Right renal pelvis (tissue), 4 donors: Measurements from ENCODE around the gene GUK1. TPM values are rescaled to one million over a fixed set of nuclear protein-coding genes. Genes with fewer than 3 reads are reported as not detected.

Experiments used
- DNase-seq, 4 donors: peaks; one replicate each; pipeline ENCODE4 v3.0.0-alpha.2; 2013; ENCODE audit warnings: low read depth in 4 of 4, low spot score in 3 of 4, missing footprints in 1 of 4
- polyA plus RNA-seq, 4 donors: library from polyadenylated mRNA; unstranded; fragments of 120-200 nt; gene quantifications; one replicate each; pipeline ENCODE4 v1.2.1, GENCODE V29; 2013; ENCODE audit not compliant: insufficient read length in 4 of 4

Gene GUK1, protein sequence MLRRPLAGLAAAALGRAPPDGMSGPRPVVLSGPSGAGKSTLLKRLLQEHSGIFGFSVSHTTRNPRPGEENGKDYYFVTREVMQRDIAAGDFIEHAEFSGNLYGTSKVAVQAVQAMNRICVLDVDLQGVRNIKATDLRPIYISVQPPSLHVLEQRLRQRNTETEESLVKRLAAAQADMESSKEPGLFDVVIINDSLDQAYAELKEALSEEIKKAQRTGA
- 100 to 1,000 TPM in 2 of 4 donors, 10 to 100 TPM in 2; 99.3 to 181 (median 101) TPM for polyA plus RNA-seq

DNA sequence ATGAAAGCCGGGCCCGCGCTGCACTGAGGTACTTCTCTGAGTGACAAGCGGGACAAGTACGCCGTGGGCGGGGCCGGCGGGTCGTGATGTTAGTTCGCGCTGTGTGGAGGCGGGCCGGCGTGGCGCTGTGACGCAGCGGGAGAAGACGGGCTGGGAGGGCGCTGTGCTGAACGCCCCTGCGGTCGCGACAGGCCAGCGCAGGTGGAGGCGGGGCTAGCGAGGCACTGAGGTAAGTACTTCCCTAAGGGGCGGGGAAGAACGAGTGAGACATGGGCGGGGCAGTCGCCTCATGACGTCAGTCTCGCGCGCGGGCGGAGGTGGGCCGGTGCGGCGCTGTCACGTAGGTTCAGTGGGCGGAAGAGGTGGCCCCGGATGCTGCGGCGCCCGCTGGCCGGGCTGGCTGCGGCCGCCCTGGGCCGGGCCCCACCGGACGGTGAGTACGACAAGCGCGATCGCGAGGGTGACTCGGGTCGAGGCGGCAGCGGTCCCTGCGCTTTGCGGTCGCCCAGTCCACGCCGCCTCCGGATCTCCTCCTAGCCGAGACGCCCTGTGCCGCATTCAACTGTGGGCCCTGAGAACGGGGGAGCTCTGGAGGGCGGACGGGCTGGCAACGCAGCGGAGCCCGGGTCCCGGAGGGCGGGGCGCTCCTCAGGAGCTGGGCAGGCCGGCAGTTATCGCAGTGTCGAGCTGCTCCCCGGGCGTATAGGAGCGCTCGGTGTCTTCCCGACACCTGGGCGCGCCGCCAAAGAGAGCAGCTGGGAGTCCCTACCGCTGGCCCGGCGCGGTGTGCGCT lies at the start of gene GUK1:
GUK1 (plus strand) TSS at position 349 of the 793 bp plus-strand sequence; CDS start at position 373, 24 bp downstream.
- DNase-seq = peak; percentile 94 to 96 (median 94)

DNA sequence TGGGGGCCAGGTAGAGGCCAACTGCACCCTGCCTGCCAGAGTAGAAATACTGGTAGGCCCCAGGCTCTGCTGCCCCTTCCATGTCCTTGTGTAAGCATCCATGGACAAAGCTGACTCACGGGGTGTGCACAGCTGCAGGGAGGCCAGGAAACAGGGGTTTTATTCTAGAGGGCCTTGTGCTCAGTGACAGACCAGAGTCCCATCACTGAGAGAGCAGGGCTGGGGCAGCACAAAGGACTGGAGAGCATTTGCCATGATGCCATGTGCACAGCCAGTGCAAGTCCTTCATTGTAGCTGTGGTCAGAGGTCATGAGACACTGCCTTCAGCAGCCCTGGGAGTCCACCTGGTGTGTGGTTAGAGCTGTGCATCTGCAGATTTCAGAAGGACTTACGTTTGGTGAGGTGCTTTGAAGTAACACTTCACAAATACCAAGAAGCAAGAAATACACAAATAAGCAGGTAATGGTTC lies 49.4 kb upstream of the GUK1 start:
- no peak for DNase-seq

DNA sequence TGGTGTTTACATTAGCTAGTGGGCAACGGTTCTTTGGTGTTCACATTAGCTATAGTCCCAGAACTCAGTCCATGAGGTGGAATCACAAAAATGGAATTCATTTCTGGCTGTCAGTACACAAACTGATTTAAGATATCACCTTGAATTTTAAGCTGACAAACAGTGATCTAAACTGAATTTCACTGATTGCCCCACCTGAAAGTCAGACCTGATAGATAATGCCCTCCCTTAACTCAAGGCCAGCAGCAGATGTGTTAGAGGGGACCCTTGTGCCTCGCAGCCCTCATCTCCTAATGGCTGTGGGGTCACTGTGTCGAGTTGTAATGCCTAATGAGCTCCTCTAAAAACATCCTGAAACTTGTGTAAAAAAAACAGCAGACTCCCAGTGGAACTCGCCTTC lies 49.0 kb upstream of the GUK1 start:
- no peak for DNase-seq

DNA sequence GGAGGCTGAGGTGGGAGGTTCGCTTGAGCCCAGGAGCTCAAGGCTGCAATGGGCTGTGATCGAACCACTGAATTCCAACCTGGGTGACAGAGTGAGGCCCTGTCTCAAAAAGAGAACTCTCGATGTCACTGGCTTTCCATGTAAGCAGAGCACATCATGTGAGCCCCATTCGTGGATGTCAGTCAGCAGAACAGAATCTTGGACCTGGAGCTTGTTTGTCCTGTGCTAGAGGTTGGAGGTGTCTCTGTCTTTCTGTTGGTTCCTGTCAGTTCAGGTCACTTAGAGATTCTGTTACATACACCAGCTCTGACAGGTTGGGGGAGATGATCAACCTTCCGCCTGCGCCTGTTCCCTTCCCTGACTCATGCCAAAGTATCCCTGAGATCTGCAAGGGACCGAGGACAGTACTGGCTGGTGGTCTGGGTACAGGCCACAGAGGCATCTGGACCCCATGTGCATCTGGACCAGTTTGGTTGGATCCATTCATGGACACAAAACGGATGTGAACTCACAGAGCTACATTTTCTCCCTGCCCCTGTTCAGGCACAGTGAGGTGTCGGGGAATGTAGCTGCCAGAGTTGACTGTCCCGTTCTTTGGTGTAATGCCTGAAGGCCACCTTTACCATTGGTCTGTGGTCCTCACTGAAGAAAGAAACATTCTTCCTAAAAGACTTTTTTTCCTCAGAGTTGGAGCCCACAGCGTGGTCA lies 47.6 kb upstream of the GUK1 start:
- no peak for DNase-seq

DNA sequence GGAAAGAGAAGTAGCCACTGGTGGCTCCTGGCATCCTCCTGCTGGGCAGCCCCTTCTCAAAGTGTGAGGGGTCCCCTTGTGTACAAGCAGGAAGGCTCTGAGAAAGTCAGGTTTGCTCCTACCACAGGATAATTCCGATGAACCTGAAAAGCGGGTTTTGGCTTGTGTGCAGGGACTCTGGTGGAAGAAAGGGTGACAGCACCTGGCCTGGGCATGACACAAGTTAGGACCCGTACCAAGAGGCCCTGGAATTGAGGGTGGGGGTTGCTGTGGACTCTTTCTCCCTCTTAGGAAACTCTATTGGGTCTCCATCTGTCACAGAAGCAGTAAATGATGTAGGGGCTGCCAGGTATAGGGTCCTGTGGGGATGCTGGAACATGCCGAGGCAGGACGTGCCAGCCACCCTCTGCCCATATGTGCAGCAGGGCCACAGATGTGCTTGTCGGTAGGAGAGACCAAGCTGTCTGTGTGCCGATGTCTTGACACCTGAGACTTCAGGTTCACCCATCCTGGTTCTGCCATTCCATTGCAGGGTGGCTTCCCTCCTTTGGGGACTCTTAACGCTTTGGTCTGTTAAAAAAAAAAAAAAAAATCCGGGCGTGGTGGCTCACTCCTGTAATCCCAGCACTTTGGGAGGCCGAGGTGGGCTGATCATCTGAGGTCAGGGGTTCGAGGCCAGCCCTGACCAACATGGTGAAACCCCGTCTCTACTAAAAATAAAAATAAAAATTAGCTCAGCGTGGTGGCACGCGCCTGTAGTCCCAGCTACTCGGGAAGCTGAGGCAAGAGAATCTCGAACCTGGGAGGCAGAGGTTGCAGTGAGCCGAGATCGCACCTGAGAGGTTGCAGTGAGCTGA lies 46.8 kb upstream of the GUK1 start:
- no peak for DNase-seq

DNA sequence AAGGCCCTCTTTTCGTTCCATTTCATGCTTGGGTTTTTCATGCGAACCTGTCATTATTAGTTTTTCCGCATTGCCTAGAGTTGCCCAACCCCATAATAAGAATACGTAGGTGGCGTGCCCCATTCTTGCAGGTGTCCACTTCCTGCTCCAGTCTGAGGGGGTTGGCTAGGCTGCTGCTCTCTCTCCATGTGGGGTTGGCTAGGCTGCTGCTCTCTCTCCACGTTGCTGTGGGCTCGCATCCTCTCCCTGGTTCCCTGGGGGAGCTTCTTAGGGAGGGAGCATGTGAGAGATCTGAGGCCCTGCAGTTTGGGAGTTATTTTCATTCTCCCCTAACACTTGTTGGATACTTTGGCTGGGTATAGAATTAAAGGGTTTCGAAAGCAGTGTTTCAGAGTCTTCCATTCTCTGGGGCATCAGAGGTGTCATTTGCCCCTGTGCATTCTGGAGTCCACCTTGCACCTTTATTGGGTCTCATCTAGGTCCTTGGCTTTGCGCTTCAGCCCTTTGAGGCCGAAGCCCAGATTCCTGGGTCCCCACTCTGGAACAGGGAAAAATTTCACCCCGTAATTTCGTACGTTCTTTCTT lies 45.6 kb upstream of the GUK1 start:
- no peak for DNase-seq

DNA sequence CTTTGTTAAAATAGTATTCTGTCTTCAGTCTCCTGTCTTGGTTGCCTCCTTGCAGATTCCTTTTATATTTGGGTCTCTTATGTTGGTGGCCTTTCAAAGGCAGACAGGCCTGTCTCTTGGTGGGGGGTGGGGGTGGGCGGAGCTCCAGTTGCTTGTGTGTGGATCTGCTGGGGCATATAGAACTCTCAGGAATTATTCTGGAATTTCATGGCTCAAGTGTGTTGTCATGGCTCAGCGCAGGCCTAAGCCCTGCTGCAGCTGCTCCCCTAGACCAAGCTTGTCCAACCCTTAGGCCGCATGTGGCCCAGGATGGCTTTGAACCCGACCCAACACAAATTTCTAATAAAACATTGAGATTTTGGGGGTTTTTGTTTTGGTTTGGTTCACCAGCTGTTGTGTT lies 44.9 kb upstream of the GUK1 start:
- no peak for DNase-seq

DNA sequence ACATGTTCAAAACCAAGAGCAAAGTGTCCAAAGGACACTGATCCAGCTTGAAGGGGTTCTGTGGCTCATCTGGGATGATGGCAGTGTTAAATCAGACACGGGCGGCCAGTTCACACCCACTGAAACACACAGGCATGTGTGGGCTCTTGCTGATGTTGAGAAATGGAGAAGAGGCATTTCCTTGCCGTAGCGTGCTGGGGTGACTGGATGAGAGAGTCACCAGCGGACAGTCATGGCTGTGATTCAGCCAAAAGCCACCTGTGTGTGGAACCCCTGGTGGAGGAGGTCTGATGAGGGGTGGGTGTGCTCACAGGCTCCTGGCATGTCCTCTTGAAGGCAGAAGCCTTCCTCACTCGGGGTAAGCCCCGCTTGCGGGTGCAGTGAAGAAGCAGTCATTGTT lies 44.1 kb upstream of the GUK1 start:
- no peak for DNase-seq

DNA sequence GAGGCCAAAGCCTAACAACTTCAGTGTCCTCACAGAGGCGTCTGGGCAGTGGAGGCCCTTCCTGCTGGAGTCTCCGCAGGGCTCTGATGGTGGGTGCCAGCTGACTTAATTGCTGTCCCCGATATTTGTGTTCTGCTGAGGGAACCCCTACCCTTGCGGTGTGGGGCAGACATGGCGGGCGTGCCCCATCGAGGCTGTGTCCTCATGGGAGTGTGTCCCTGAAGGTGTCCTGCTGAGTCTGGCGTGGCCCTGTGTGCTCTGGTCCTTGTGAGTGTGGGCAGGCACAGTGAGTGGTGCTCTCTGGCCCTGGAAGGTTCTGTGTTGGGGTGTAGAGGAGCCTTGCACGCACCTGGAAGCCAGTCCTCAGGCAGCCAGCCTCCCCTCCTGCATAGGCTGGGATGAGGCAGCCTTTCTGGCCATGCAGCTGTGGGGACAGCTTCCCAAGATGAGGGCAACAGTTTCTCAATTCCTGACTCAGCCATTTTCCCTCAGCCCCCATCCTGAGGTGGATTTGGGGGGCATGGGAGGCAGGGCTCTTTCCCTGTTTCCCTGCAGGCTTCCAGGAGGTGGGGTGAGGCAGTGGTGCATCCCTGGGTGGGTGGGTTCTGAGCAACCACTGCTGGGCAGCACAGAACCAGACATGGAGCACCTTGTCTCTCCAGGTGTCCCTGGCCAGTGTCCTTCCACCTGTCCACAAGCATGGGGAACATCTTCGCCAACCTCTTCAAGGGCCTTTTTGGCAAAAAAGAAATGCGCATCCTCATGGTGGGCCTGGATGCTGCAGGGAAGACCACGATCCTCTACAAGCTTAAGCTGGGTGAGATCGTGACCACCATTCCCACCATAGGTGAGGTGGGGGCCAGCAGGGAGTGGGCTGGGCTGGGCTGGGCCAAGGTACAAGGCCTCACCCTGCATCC lies 43.4 kb upstream of the GUK1 start:
- no peak for DNase-seq

DNA sequence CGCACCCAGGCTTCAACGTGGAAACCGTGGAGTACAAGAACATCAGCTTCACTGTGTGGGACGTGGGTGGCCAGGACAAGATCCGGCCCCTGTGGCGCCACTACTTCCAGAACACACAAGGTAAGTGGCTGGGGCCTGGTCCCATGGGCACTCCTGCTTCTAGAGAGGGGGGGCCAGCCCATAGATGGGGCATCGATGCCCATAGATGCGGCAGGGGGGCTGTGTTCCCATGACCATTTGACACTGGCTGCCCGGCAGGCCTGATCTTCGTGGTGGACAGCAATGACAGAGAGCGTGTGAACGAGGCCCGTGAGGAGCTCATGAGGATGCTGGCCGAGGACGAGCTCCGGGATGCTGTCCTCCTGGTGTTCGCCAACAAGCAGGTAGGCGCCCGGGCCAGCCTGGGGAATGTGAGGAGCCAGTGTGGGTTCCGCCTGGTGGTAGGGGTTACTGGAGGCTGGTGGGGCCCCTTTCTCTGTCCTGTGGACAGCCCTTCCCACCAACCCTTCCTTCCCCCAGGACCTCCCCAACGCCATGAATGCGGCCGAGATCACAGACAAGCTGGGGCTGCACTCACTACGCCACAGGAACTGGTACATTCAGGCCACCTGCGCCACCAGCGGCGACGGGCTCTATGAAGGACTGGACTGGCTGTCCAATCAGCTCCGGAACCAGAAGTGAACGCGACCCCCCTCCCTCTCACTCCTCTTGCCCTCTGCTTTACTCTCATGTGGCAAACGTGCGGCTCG lies 42.6 kb upstream of the GUK1 start:
- no peak for DNase-seq

DNA sequence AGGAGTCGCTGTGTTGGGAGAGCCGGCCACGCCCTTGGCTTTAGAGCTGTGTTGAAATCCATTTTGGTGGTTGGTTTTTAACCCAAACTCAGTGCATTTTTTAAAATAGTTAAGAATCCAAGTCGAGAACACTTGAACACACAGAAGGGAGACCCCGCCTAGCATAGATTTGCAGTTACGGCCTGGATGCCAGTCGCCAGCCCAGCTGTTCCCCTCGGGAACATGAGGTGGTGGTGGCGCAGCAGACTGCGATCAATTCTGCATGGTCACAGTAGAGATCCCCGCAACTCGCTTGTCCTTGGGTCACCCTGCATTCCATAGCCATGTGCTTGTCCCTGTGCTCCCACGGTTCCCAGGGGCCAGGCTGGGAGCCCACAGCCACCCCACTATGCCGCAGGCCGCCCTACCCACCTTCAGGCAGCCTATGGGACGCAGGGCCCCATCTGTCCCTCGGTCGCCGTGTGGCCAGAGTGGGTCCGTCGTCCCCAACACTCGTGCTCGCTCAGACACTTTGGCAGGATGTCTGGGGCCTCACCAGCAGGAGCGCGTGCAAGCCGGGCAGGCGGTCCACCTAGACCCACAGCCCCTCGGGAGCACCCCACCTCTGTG lies 41.7 kb upstream of the GUK1 start:
- DNase-seq = no peak

DNA sequence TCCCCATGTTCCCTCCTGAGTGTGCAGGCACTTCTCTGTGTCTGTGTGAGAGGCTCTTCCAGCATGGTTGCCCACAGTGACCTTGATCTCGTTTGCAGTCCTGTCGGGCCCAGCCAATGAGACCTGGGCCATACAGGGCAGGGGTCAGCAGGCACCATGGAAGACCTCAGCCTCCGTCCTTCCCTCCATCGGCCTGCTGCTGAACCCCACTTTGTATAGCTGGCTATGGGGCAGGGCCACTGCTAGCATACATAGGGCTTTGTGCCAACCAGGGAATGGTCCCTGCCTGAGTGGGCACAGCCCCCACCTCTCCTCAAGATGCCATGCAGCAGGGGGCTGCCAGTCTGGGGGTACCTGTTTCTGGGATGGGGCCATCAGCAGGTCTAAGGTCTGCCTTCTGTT lies 40.7 kb upstream of the GUK1 start:
- no peak for DNase-seq

DNA sequence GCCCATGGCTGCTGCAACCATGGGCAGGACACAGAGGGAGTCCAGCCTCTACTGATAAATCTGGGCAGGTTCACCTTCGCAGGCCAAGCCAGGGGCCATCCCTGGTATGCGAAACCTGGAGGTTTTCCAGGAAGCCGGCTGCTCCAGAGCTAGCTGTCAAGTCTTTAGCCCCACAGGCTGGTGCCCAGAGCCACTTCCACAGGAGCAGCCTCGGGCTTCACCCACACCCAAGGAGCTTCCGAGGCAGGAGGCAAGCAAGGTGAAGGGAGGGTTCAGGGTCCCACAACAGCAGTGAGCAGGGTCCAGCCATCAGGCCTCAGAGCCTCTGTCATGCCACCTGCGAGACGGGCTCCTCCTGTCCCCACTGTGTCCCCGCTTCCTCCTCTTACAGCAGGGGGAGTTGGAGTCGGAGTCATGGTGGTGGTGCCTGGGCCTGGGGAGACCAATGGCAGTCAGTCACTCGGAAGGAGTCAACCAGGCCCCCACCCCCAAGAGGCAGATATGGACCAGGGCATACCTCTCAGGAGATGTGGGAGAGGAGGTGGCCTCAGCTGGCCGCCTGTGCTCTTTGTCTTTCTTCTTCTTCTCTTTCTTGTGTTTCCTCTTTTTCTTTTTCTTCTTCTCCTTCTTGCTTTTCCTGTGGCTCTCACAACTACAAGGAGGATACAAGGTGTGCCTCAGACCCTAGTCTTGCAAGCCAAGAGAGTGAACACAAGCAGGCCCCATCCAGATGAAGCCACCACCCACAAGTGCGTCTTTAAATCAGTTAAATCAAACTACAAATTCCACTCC lies 39.1 kb upstream of the GUK1 start:
- no peak for DNase-seq

DNA sequence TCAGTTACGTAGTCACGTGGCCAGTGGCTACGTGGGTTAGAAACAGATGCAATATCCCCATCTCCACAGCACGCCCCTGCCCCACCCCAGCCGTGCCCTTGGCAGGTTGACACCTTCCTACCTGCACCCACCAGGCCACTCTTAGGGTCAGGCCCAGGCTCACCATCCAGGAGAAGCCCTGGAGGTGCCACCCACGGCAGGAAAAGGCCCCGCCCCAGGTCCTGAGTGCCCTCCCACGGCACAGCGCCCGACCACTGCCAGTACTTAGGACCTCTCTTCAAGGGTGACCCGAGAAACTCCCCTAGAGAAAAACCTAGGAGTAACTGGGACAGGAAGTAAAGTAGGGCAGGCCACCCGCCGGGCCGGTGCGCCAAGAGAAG lies 38.5 kb upstream of the GUK1 start:
- DNase-seq = no peak

DNA sequence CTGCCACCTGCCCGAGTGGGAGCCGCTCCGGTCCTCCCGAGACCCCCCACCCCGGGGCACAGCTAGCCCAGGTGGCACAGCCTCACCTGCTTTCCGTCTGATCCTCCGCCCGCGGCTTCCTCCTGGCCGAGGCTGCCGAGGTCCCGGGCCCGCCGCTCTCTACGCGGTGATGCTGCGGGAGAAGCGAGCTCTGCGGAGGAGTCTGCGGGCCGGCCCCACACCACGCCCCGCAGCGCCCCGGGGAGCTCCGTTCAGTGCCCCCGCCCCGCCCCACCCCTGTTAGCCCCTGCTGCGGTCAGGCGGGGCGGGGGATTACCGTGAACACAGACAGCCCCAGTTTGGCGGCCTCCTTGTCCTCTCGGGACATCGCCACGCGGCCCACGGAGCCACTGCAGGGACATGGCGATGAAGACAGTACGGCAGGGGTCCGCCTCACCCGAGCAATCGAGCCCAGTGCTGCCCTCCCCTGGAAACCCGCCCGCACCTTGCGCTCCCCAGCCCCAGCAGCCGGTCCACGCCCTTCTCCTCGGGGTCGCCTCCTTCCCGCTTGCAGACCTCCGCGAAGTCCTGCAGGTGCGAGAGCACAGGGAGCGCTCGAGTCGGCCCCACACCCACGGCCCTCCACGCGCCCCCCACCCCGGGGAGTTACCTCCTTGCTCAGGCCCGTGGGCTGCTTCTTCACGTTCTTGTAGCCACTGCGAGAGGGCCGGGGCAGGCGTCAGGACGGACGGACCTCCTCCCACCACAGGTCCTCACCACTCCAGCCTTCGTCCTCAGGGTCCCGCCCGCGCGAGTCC lies 37.9 kb upstream of the GUK1 start:
- no peak for DNase-seq
